GM12878 (cell line): Measurements from ENCODE around the gene FSHR. TPM values are rescaled to one million over a fixed set of nuclear protein-coding genes. Genes with fewer than 3 reads are reported as not detected.
A peak's percentile ranks its signal among the peaks of the same experiment; 100 is the strongest.

ENCODE experiments used
- ATAC-seq: fragments of 200-7000 bp; cut with Tn5 transposase; 3 replicates; pipeline ENCODE4 v1.9.1; 2020; ENCODE audit warnings: mild to moderate bottlenecking, moderate library complexity
- BruUV-seq: library from RNA; stranded (reverse); fragments of 400-500 nt; replicated peaks from 2 replicates; lab custom pipeline; 2021; lab: Mats Ljungman, UMichigan
- CTCF ChIA-PET: fragments of 300-600 bp; sonication (Branson Sonifier 250); formaldehyde crosslinking; extraction: SDS; loops from one replicate; lab custom pipeline; 2021; ENCODE audit warnings: inconsistent platforms; lab: Yijun Ruan, JAX
- POLR2A ChIA-PET: fragments of 350-600 bp; formaldehyde crosslinking; extraction: SDS; loops from one replicate; lab custom pipeline; 2021; ENCODE audit warnings: inconsistent platforms; lab: Charles Lee
- RAD21 ChIA-PET: fragments of 300-600 bp; sonication (Branson Sonifier 250); formaldehyde crosslinking; loops from one replicate; lab custom pipeline; 2023; ENCODE audit warnings: antibody characterized with exemption; ENCODE audit not compliant: unreplicated experiment; lab: Charles Lee
- SMC1A ChIA-PET: fragments of 300-600 bp; sonication (Branson Sonifier 250); formaldehyde crosslinking; loops from one replicate; lab custom pipeline; 2023; ENCODE audit not compliant: unreplicated experiment, uncharacterized antibody; lab: Charles Lee
- DNase-seq: peaks from one replicate; pipeline ENCODE4 v3.0.0-alpha.2; 2011; ENCODE audit warnings: low read depth, low spot score
- FAIRE-seq: peaks from 3 replicates; lab custom pipeline; 2011; peaks lifted over from hg19 to GRCh38; lab: Jason Lieb, UNC
- H2AFZ ChIP-seq: 2 replicates; pipeline ENCODE4 v1.6.0; 2011; ENCODE audit warnings: low read depth, low read length, control low read depth; ENCODE audit not compliant: control insufficient read depth
- H3K27ac ChIP-seq: 2 replicates; pipeline ENCODE4 v1.5.1; 2011; ENCODE audit warnings: control low read depth; ENCODE audit not compliant: control insufficient read depth, insufficient read depth
- H3K27me3 ChIP-seq, 2 experiments: replicated peaks in 1 of 2; 2 replicates each; pipeline versions ENCODE4 v1.6.0 to v1.6.1; 2011; ENCODE audit warnings: low read length in 1 of 2; ENCODE audit not compliant: control insufficient read depth in 2 of 2, insufficient read depth in 2 of 2
- H3K36me3 ChIP-seq, 2 experiments: 2 replicates each; pipeline ENCODE4 v1.5.1; 2011; ENCODE audit warnings: low read length in 1 of 2; ENCODE audit not compliant: control insufficient read depth in 2 of 2, insufficient read depth in 2 of 2
- H3K4me1 ChIP-seq: 2 replicates; pipeline ENCODE4 v1.6.1; 2011; ENCODE audit warnings: mild to moderate bottlenecking, low read length, moderate library complexity, mixed read lengths; ENCODE audit not compliant: control insufficient read depth, insufficient read depth
- H3K4me2 ChIP-seq: 2 replicates; pipeline ENCODE4 v1.6.0; 2011; ENCODE audit warnings: control low read depth; ENCODE audit not compliant: control insufficient read depth, insufficient read depth
- H3K4me3 ChIP-seq: fragments of 200-600 bp; sonication (generic); 2 replicates; pipeline ENCODE4 v1.5.1; 2016
- H3K79me2 ChIP-seq: 2 replicates; pipeline ENCODE4 v1.6.0; 2011; ENCODE audit warnings: low read length; ENCODE audit not compliant: control insufficient read depth, insufficient read depth
- H3K9ac ChIP-seq: 2 replicates; pipeline ENCODE4 v1.8.0; 2011; ENCODE audit warnings: low read length, control low read depth, mixed read lengths; ENCODE audit not compliant: control insufficient read depth, insufficient read depth
- H3K9me3 ChIP-seq: replicated peaks from 3 replicates; pipeline ENCODE4 v1.5.1; 2011; ENCODE audit warnings: mild to moderate bottlenecking, low read length; ENCODE audit not compliant: control insufficient read depth, insufficient read depth
- H4K20me1 ChIP-seq: 2 replicates; pipeline ENCODE4 v1.6.0; 2011; ENCODE audit not compliant: control insufficient read depth, insufficient read depth
- MTA2 ChIP-seq: fragments of 450-650 bp; IDR thresholded peaks from 2 replicates; pipeline ENCODE4 v1.6.1; 2016; ENCODE audit warnings: low read depth, mild to moderate bottlenecking, moderate library complexity
- POLR2A ChIP-seq: IDR thresholded peaks from 2 replicates; pipeline ENCODE4 v1.6.1; 2011; ENCODE audit warnings: low read depth, mild to moderate bottlenecking, low read length
- SMAD5 ChIP-seq: IDR thresholded peaks from 2 replicates; pipeline ENCODE4 v1.6.1; 2016; ENCODE audit warnings: antibody characterized with exemption, low read depth
- ZNF207 ChIP-seq: fragments of 450-650 bp; IDR thresholded peaks from 2 replicates; pipeline ENCODE4 v1.6.1; 2014; ENCODE audit warnings: antibody characterized with exemption, mild to moderate bottlenecking, borderline replicate concordance
- WGBS: methylation state at CpG from one replicate; pipeline ENCODE4 v1.1.6; 2016; ENCODE audit warnings: low lambda C conversion rate; ENCODE audit not compliant: insufficient replicate concordance, insufficient coverage; ENCODE audit errors: missing lambda C conversion rate; 5-methylcytosine and 5-hydroxymethylcytosine counted together
- in situ Hi-C: fragments of 300-500 bp; cut with MboI; formaldehyde crosslinking; loops from 9 replicates; pipeline ENCODE4 v1.14.3; 2018; ENCODE audit warnings: mixed read lengths
- intact Hi-C: fragments of 100-400 bp; cut with micrococcal nuclease; formaldehyde crosslinking; loops from one replicate; pipeline ENCODE4 v1.14.2; 2022; ENCODE audit not compliant: unreplicated experiment
- microRNA-seq: library from miRNA; unstranded; fragments of <30 nt; microRNA quantifications from one replicate; pipeline ENCODE4, GENCODE V29; 2018
- polyA plus RNA-seq, 11 experiments: library from polyadenylated mRNA; depleted of rRNA in 4 of 11; unstranded in 6 of 11; stranded (reverse) in 5 of 11; fragments of >200 nt; fragmentation: Nextera tagmentation in 4 of 11; fragmentation: Illumina TruSeq in 1 of 11; extraction: Ambion mirVana in 4 of 11; extraction: Trizol in 1 of 11; gene quantifications; 1 replicate in 1 of 11; 2 replicates in 10 of 11; pipeline versions ENCODE4 v1.2.1 to v1.2.3, GENCODE V29; 2011 to 2016; ENCODE audit warnings: inconsistent platforms in 2 of 11, missing spikeins in 2 of 11, low read depth in 1 of 11
- small RNA-seq: library from RNA; depleted of rRNA; stranded (forward); fragments of <200 nt; gene quantifications from one replicate; pipeline ENCODE3, GENCODE V24; 2014
- total RNA-seq, 4 experiments: library from RNA; depleted of rRNA in 3 of 4; stranded (reverse); fragments of >200 nt in 3 of 4; fragmentation: Illumina TruSeq in 1 of 4; extraction: Trizol in 1 of 4; gene quantifications; 2 replicates each; pipeline versions ENCODE4 v1.2.1 to v1.2.3, GENCODE V29; 2013 to 2021

FSHR gene
- total and polyA plus RNA-seq, 10 of the 15 experiments (the other 5 are each of a cell fraction or from before 2014, with no cell fraction given) = not detected

DNA sequence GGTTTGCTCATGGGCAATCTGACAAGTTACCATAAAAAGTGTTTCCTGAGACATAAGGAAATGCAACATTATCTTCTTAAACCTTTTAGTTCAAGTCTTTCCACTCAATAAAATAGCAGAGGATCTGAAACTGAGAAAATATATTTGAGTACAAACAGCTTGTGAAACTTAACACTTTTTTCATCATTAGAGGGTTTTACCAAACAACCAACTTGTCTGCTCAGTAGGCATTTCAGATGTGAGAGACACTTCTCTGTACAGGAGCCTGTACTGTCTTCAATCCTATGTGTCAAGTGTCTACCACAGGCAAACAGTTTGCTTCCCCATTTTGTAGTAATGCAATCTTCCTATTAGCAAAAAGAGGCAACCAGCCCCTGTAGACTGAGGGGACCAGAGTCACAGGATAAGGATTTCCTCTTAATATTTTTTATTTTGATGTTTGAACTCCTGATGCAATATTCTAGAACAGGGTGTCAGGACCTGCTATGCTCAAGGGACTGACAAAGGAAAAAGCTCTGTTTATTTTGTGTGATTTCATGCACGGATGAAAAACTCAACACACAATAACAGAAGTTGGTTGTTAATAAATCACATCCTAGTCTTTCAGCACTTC, 239.7 kb downstream of the FSHR start:
- in situ Hi-C loops (no loop called here), intact Hi-C loops (no loop called here)
- Histone ChIP-seq H3K4me1 (no peaks in the 10 kb centered on the region), H3K4me2 (no peak overlapping the region), H3K27me3 (no peaks in the 10 kb centered on the region), H3K36me3 (no peaks in the 10 kb centered on the region), H3K79me2 (no peaks in the 10 kb centered on the region), H3K9ac (no peak overlapping the region), H4K20me1 (no peaks in the 10 kb centered on the region), H2AFZ (no peak overlapping the region), H3K4me3 (no peak overlapping the region), H3K9me3 (no peaks in the 10 kb centered on the region), H3K27ac (no peak overlapping the region)
- no TSS peak for BruUV-seq
- POLR2A ChIA-PET = no interaction called here
- no peak for DNase-seq
- peak; percentile 71 for ATAC-seq
- peak; percentile 45; the same call in 1 of the 2 replicates for TF ChIP-seq MTA2
- no peak for TF ChIP-seq POLR2A
- no peak for TF ChIP-seq SMAD5
- no peak for TF ChIP-seq ZNF207
- FAIRE-seq = no peak
- 0% methylated on average over 1 of the region's 1 CpG for WGBS
- CTCF ChIA-PET = no interaction called here
- RAD21 ChIA-PET = no interaction called here
- SMC1A ChIA-PET = no interaction called here

Small RNA genes within 50 kb of the gene (microRNA-seq; reads per million reads assigned to microRNA genes)
- gene MIR548BA = not detected

Small RNA genes within 50 kb of the gene (small RNA-seq; reads per million reads assigned to genes)
- not detected for gene MIR548BA
